HPDE6-E6E7 (cell line): ENCODE measurements around the gene ABCD1.
A peak's percentile ranks its signal among the peaks of the same experiment; 100 is the strongest.

ENCODE experiments used
- DNase-seq: peaks from one replicate; pipeline ENCODE4 v3.0.0; 2011; ENCODE audit warnings: missing footprints; ENCODE audit errors: extremely low spot score

ABCD1 gene

GRCh38 chrX:153773741-153774575 lies 49.3 kb downstream of the ABCD1 start:
- DNase-seq = no peak

GRCh38 chrX:153774576-153775292 lies 50.1 kb downstream of the ABCD1 start:
- no peak for DNase-seq

- no peak for DNase-seq
Measured at GRCh38 chrX:153775293-153776119, 50.9 kb downstream of the ABCD1 start.

GRCh38 chrX:153776120-153776599 lies 51.5 kb downstream of the ABCD1 start:
- DNase-seq = no peak

- DNase-seq = no peak
Measured at GRCh38 chrX:153776611-153777045, 52.0 kb downstream of the ABCD1 start.

GRCh38 chrX:153777261-153778090 lies 52.8 kb downstream of the ABCD1 start:
- no peak for DNase-seq

GRCh38 chrX:153778181-153778580 lies 53.5 kb downstream of the ABCD1 start:
- DNase-seq = no peak

GRCh38 chrX:153778684-153779101 lies 54.0 kb downstream of the ABCD1 start:
- DNase-seq = peak; percentile 56

GRCh38 chrX:153779891-153780677 lies 55.4 kb downstream of the ABCD1 start:
- no peak for DNase-seq

- no peak for DNase-seq
Measured at GRCh38 chrX:153780678-153781427, 56.2 kb downstream of the ABCD1 start, which contains the start of gene SRPK3. Gene SRPK3 (plus strand): TSS chrX:153781041. CDS start chrX:153781087, 46 bp downstream.

- no peak for DNase-seq
Measured at GRCh38 chrX:153781428-153782047, 56.9 kb downstream of the ABCD1 start.

GRCh38 chrX:153782313-153782712 lies 57.7 kb downstream of the ABCD1 start:
- no peak for DNase-seq

GRCh38 chrX:153782871-153783270 lies 58.2 kb downstream of the ABCD1 start:
- no peak for DNase-seq

- no peak for DNase-seq
Measured at GRCh38 chrX:153783378-153784013, 58.8 kb downstream of the ABCD1 start.

GRCh38 chrX:153784325-153784967 lies 59.8 kb downstream of the ABCD1 start:
- DNase-seq = no peak

GRCh38 chrX:153786669-153787068 lies 62.0 kb downstream of the ABCD1 start:
- no peak for DNase-seq

- no peak for DNase-seq
Measured at GRCh38 chrX:153789654-153790053, 65.0 kb downstream of the ABCD1 start.
